ENCODE results near the gene ACSBG1.

ACSBG1 gene

GRCh38 chr15:78272776-78273175, 38.4 kb upstream of the ACSBG1 start:
- no peak for TF ChIP-seq FOXP2 (optimal IDR thresholded peaks at IDR 0.05; ENCODE audit: borderline replicate concordance, extremely low read depth, extremely low read length, insufficient read depth)
- TF ChIP-seq, protein P1, sequence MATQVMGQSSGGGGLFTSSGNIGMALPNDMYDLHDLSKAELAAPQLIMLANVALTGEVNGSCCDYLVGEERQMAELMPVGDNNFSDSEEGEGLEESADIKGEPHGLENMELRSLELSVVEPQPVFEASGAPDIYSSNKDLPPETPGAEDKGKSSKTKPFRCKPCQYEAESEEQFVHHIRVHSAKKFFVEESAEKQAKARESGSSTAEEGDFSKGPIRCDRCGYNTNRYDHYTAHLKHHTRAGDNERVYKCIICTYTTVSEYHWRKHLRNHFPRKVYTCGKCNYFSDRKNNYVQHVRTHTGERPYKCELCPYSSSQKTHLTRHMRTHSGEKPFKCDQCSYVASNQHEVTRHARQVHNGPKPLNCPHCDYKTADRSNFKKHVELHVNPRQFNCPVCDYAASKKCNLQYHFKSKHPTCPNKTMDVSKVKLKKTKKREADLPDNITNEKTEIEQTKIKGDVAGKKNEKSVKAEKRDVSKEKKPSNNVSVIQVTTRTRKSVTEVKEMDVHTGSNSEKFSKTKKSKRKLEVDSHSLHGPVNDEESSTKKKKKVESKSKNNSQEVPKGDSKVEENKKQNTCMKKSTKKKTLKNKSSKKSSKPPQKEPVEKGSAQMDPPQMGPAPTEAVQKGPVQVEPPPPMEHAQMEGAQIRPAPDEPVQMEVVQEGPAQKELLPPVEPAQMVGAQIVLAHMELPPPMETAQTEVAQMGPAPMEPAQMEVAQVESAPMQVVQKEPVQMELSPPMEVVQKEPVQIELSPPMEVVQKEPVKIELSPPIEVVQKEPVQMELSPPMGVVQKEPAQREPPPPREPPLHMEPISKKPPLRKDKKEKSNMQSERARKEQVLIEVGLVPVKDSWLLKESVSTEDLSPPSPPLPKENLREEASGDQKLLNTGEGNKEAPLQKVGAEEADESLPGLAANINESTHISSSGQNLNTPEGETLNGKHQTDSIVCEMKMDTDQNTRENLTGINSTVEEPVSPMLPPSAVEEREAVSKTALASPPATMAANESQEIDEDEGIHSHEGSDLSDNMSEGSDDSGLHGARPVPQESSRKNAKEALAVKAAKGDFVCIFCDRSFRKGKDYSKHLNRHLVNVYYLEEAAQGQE (IDR thresholded peaks at IDR 0.05; ENCODE audit: insufficient read depth in 1 of 2, low read depth in 2 of 2, low read length in 2 of 2), result no peak
- no peak for TF ChIP-seq TAF1 (IDR thresholded peaks at IDR 0.05; ENCODE audit: borderline replicate concordance, insufficient read depth, low read length)
- no peak for TF ChIP-seq POLR2AphosphoS5 (IDR thresholded peaks at IDR 0.05; ENCODE audit: low read depth, low read length)
- no peak for TF ChIP-seq SIN3A (IDR thresholded peaks at IDR 0.05; ENCODE audit: borderline replicate concordance, insufficient read depth, low read length)

DNA sequence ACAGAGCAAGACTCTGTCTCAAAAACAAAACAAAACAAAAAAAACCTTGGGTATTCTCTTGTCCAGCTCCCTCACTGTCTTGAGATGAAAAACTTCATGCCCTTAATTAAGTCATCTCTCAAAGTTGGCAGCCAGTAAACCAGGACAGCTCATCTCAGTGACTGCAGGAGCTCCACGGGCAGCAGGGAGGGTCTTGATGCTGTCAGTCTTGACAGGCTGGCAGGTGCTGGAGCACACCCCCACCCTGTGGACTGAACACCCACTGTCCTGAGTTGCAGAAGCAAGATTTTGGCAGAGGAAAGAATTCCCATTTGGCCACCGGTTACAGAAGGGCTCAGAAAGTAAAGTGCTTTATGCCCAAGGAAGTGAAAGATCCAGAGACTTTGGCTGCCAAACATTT, 38.0 kb upstream of the ACSBG1 start:
- TF ChIP-seq, protein P1 (IDR thresholded peaks at IDR 0.05; ENCODE audit: insufficient read depth in 1 of 2, low read depth in 2 of 2, low read length in 2 of 2), result no peak
- TF ChIP-seq POLR2AphosphoS5 (IDR thresholded peaks at IDR 0.05; ENCODE audit: low read depth, low read length), result no peak
- no peak for TF ChIP-seq SIN3A (IDR thresholded peaks at IDR 0.05; ENCODE audit: borderline replicate concordance, insufficient read depth, low read length)
- TF ChIP-seq TAF1 (IDR thresholded peaks at IDR 0.05; ENCODE audit: borderline replicate concordance, insufficient read depth, low read length), result no peak
- TF ChIP-seq FOXP2 (optimal IDR thresholded peaks at IDR 0.05; ENCODE audit: borderline replicate concordance, extremely low read depth, extremely low read length, insufficient read depth), result no peak

- no peak for TF ChIP-seq FOXP2 (optimal IDR thresholded peaks at IDR 0.05; ENCODE audit: borderline replicate concordance, extremely low read depth, extremely low read length, insufficient read depth)
- no peak for TF ChIP-seq SIN3A (IDR thresholded peaks at IDR 0.05; ENCODE audit: borderline replicate concordance, insufficient read depth, low read length)
- TF ChIP-seq POLR2AphosphoS5 (IDR thresholded peaks at IDR 0.05; ENCODE audit: low read depth, low read length), result no peak
- TF ChIP-seq, protein P1 (IDR thresholded peaks at IDR 0.05; ENCODE audit: insufficient read depth in 1 of 2, low read depth in 2 of 2, low read length in 2 of 2), result no peak
- no peak for TF ChIP-seq TAF1 (IDR thresholded peaks at IDR 0.05; ENCODE audit: borderline replicate concordance, insufficient read depth, low read length)
Observed at GRCh38 chr15:78266806-78267205, 32.4 kb upstream of the ACSBG1 start.

GRCh38 chr15:78266229-78266628, 31.9 kb upstream of the ACSBG1 start:
- TF ChIP-seq POLR2AphosphoS5 (IDR thresholded peaks at IDR 0.05; ENCODE audit: low read depth, low read length) (no peak), TAF1 (IDR thresholded peaks at IDR 0.05; ENCODE audit: borderline replicate concordance, insufficient read depth, low read length) (no peak), SIN3A (IDR thresholded peaks at IDR 0.05; ENCODE audit: borderline replicate concordance, insufficient read depth, low read length) (no peak), FOXP2 (optimal IDR thresholded peaks at IDR 0.05; ENCODE audit: borderline replicate concordance, extremely low read depth, extremely low read length, insufficient read depth) (no peak)
- TF ChIP-seq, protein P1 (IDR thresholded peaks at IDR 0.05; ENCODE audit: insufficient read depth in 1 of 2, low read depth in 2 of 2, low read length in 2 of 2), result no peak

GRCh38 chr15:78265752-78266224, 31.4 kb upstream of the ACSBG1 start:
- no peak for TF ChIP-seq TAF1 (IDR thresholded peaks at IDR 0.05; ENCODE audit: borderline replicate concordance, insufficient read depth, low read length)
- TF ChIP-seq, protein P1 (IDR thresholded peaks at IDR 0.05; ENCODE audit: insufficient read depth in 1 of 2, low read depth in 2 of 2, low read length in 2 of 2), result no peak
- TF ChIP-seq POLR2AphosphoS5 (IDR thresholded peaks at IDR 0.05; ENCODE audit: low read depth, low read length), result no peak
- no peak for TF ChIP-seq FOXP2 (optimal IDR thresholded peaks at IDR 0.05; ENCODE audit: borderline replicate concordance, extremely low read depth, extremely low read length, insufficient read depth)
- no peak for TF ChIP-seq SIN3A (IDR thresholded peaks at IDR 0.05; ENCODE audit: borderline replicate concordance, insufficient read depth, low read length)

All from PFSK-1 (cell line).